ENCODE results near the gene LRSAM1.

DNA sequence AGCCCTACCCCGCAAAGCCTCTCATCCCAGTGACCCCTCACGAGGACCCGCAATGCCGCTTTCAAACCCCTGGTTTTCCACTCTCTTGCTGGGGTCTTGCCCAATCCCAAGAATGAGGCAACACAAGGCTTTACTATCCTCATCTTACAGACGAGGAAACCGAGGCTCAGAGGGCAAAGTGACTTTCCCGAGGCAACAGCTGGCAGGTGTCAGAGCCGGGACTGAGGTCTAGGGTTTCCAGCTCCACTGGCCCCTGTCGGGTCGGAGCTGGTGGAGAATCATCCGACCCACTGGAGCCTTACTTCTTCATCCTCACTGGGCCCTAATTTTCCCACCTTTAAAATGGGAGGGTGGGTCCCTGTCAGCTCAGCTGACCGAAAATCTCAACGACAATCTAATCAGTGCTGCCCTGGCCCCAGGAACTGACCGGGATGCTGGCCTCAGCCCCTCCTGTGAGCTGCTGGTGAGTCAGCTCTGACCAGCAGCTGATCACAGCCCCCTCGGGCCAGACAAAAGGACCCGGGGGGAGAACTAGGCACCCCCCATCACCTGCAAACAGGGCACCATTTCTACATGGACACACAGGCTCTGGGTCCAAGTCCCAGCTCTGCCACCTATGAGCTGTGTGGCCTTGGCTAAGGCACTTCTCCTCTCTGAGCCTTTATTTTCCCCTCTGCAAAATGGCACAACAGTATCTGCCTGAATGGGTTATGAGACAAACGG is 88.1 kb downstream of the LRSAM1 start:
- TF ChIP-seq, protein P1, sequence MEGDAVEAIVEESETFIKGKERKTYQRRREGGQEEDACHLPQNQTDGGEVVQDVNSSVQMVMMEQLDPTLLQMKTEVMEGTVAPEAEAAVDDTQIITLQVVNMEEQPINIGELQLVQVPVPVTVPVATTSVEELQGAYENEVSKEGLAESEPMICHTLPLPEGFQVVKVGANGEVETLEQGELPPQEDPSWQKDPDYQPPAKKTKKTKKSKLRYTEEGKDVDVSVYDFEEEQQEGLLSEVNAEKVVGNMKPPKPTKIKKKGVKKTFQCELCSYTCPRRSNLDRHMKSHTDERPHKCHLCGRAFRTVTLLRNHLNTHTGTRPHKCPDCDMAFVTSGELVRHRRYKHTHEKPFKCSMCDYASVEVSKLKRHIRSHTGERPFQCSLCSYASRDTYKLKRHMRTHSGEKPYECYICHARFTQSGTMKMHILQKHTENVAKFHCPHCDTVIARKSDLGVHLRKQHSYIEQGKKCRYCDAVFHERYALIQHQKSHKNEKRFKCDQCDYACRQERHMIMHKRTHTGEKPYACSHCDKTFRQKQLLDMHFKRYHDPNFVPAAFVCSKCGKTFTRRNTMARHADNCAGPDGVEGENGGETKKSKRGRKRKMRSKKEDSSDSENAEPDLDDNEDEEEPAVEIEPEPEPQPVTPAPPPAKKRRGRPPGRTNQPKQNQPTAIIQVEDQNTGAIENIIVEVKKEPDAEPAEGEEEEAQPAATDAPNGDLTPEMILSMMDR (IDR thresholded peaks at IDR 0.05), result no peak
- no peak for TF ChIP-seq POLR2A (IDR thresholded peaks at IDR 0.05)
- no peak for TF ChIP-seq EP300 (IDR thresholded peaks at IDR 0.05)
- TF ChIP-seq POLR2AphosphoS5 (IDR thresholded peaks at IDR 0.05), result no peak

Measured in upper lobe of left lung (tissue), 4 donors.